ENCODE results near the gene ITGA8.

ITGA8 gene

GRCh38 chr10:15588151-15588550, 131.6 kb downstream of the ITGA8 start:
- TF ChIP-seq, protein P1, sequence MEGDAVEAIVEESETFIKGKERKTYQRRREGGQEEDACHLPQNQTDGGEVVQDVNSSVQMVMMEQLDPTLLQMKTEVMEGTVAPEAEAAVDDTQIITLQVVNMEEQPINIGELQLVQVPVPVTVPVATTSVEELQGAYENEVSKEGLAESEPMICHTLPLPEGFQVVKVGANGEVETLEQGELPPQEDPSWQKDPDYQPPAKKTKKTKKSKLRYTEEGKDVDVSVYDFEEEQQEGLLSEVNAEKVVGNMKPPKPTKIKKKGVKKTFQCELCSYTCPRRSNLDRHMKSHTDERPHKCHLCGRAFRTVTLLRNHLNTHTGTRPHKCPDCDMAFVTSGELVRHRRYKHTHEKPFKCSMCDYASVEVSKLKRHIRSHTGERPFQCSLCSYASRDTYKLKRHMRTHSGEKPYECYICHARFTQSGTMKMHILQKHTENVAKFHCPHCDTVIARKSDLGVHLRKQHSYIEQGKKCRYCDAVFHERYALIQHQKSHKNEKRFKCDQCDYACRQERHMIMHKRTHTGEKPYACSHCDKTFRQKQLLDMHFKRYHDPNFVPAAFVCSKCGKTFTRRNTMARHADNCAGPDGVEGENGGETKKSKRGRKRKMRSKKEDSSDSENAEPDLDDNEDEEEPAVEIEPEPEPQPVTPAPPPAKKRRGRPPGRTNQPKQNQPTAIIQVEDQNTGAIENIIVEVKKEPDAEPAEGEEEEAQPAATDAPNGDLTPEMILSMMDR (IDR thresholded peaks at IDR 0.05): no peak

- TF ChIP-seq, protein P1 (IDR thresholded peaks at IDR 0.05): no peak
Measured at GRCh38 chr10:15587271-15587670, 132.5 kb downstream of the ITGA8 start.

DNA sequence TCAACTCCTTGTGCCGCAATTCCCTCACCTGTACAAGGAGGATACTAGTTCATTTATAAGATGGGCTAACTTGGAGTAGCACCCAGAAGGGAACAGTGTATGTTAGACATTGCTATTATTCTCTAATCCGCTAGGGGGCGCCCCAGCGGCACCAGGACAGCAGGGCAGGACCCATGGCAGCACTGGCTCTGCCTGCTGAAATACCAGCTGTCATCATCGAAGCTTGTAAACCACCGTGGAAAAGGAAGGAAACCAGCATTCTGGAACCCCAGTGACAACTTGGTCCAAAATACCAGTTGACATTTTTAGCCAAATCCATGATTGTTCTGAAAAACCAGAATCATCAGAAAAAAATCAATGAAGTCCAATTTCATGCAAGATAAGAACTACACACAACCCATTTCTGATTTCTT, 134.4 kb downstream of the ITGA8 start:
- TF ChIP-seq, protein P1 (IDR thresholded peaks at IDR 0.05): peak; percentile 91

DNA sequence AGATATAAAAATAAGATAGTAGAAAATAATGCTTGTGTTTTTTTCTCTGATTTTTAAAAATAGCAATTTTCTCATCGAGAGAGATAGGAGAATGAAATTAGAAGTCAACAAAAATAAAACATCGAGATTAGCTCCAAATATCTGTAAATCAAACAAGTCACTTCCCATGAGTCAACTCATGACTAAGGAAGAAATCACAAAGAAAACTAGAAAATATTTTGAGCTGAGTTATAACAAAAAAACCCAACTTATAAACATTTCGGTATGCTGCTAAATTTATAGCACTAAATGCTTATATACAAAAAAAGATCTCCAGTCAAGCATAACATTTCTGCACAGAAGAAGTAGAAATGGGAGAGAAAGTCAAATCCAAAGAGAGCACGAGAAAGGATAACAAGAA, 140.1 kb downstream of the ITGA8 start:
- TF ChIP-seq, protein P1 (IDR thresholded peaks at IDR 0.05): no peak

DNA sequence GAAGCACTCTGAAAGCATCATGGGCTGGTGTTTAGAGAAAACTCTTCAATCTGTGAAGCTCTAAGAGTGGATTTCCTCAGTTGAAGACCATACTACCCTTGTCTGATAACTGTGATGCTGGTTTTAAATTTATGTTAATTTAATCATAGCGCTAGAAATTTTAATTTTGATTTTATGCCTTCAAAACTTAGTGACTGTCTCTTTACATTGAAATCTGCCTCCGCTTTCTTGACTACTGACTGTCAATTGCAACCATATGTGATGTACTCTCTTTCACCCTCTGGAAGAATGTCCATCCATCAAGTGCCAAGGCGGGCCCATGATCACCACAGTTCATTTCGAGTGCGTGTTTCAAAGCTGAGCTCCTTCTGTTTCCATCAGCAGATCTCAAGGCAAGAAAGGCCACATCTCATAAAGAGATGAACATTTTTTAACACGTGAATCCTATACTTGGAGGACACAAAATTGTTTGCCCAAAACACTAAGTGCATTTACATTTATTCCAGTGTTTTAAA, 147.1 kb downstream of the ITGA8 start:
- TF ChIP-seq, protein P1 (IDR thresholded peaks at IDR 0.05): no peak

- TF ChIP-seq, protein P1 (IDR thresholded peaks at IDR 0.05): no peak
Measured at GRCh38 chr10:15571575-15571974, 148.1 kb downstream of the ITGA8 start.

DNA sequence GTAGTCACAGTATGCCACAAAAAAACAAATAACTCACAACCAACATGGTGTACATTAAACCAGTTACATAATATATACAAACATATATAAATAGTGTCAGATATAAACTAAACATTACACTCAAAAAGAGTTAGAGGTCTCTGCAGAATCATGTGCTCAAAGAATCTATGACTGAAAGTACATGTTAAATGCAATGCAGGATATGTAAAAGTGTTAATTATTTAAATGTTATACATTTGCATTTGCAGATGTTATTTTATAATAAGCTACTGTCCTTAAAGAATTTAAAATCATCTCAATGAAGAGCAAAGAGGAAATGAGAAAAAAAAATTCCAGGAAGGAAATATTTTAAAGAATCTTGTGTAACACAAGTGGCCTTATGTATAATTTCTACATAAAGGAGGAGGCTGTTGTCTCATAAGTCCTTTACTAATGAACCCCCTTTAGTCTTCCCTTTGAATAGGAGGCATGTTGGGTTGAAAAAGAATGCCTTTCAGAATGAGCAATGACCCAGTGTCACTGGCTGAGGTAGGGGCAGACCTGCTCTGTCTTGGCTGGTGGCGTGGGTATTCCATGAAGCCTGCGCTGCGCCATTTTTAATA, 148.9 kb downstream of the ITGA8 start:
- TF ChIP-seq, protein P1 (IDR thresholded peaks at IDR 0.05): no peak

- TF ChIP-seq, protein P1 (IDR thresholded peaks at IDR 0.05): no peak
Measured at GRCh38 chr10:15567952-15568351, 151.8 kb downstream of the ITGA8 start.
